Stimulated activated CD8-positive, alpha-beta memory T cell treated with anti-CD3 and anti-CD28 coated beads, Interleukin-15, amount 100 ng/mL, for 4 hours (primary cell): ENCODE measurements around the gene CXCL1.
"Not testable (repeated sequence)": the region's sequence is repeated elsewhere in the genome, so short reads cannot be mapped to it uniquely, and the experiment has no call there.

Experiments
- DNase-seq, 2 donors: peaks; one replicate each; pipeline ENCODE4 v3.0.0-alpha.2; 2020; ENCODE audit warnings: low read depth in 2 of 2

CXCL1 gene

GRCh38 chr4:73875401-73875800, 6.2 kb downstream of the CXCL1 start:
- no peak for DNase-seq

- DNase-seq, result no peak
Observed at GRCh38 chr4:73883306-73883705, 14.1 kb downstream of the CXCL1 start.

- DNase-seq, result no peak
Observed at GRCh38 chr4:73885574-73886267, 16.5 kb downstream of the CXCL1 start.

- no peak for DNase-seq
Observed at GRCh38 chr4:73891326-73891725, 22.1 kb downstream of the CXCL1 start.

- DNase-seq, result no peak
Observed at GRCh38 chr4:73891739-73892405, 22.7 kb downstream of the CXCL1 start.

GRCh38 chr4:73892966-73893365, 23.8 kb downstream of the CXCL1 start:
- no peak for DNase-seq

GRCh38 chr4:73894001-73894400, 24.8 kb downstream of the CXCL1 start:
- DNase-seq, result no peak

- no peak for DNase-seq
Observed at GRCh38 chr4:73895201-73896175, 26.3 kb downstream of the CXCL1 start.

GRCh38 chr4:73896416-73896815, 27.2 kb downstream of the CXCL1 start:
- no peak for DNase-seq

GRCh38 chr4:73897380-73898136, 28.4 kb downstream of the CXCL1 start:
- no peak for DNase-seq

GRCh38 chr4:73899338-73899737, 30.1 kb downstream of the CXCL1 start:
- DNase-seq, result not testable (repeated sequence)

- DNase-seq, result no peak
Observed at GRCh38 chr4:73901031-73901430, 31.8 kb downstream of the CXCL1 start.

GRCh38 chr4:73902038-73902637, 32.9 kb downstream of the CXCL1 start:
- DNase-seq, result no peak

- no peak for DNase-seq
Observed at GRCh38 chr4:73902817-73903547, 33.8 kb downstream of the CXCL1 start.

- no peak for DNase-seq
Observed at GRCh38 chr4:73904491-73904890, 35.3 kb downstream of the CXCL1 start.

- DNase-seq, result no peak
Observed at GRCh38 chr4:73908965-73909364, 39.8 kb downstream of the CXCL1 start.

GRCh38 chr4:73911746-73912145, 42.6 kb downstream of the CXCL1 start:
- DNase-seq, result no peak

- no peak for DNase-seq
Observed at GRCh38 chr4:73912191-73912590, 43.0 kb downstream of the CXCL1 start.

GRCh38 chr4:73914071-73914470, 44.9 kb downstream of the CXCL1 start:
- no peak for DNase-seq

GRCh38 chr4:73916172-73916925, 47.2 kb downstream of the CXCL1 start:
- no peak for DNase-seq
